DND-41 (cell line): Measurements from ENCODE around the gene STX2.

Experiments
- ATAC-seq: fragments of 200-7000 bp; cut with Tn5 transposase; 3 replicates; pipeline ENCODE4 v1.9.1; 2021; ENCODE audit warnings: low read depth; ENCODE audit not compliant: insufficient read depth
- DNase-seq: peaks from one replicate; pipeline ENCODE4 v3.0.0-alpha.2; 2020
- H2AFZ ChIP-seq: 2 replicates; pipeline ENCODE4 v1.6.0; 2012; ENCODE audit warnings: low read depth, low read length
- H3K27ac ChIP-seq: 2 replicates; pipeline ENCODE4 v1.5.1; 2012; ENCODE audit warnings: low read length, inconsistent platforms
- H3K27me3 ChIP-seq: fragments of 200-600 bp; sonication (generic); 2 replicates; pipeline ENCODE4 v1.6.0; 2012; ENCODE audit warnings: low read length, mild to moderate bottlenecking, inconsistent platforms; ENCODE audit not compliant: insufficient read depth, poor library complexity
- H3K36me3 ChIP-seq: 2 replicates; pipeline ENCODE4 v1.5.1; 2012; ENCODE audit warnings: low read length, inconsistent platforms; ENCODE audit not compliant: insufficient read depth
- H3K4me1 ChIP-seq: 2 replicates; pipeline ENCODE4 v1.5.1; 2012; ENCODE audit warnings: mild to moderate bottlenecking, low read length; ENCODE audit not compliant: insufficient read depth
- H3K4me2 ChIP-seq: 2 replicates; pipeline ENCODE4 v1.6.0; 2012; ENCODE audit warnings: mild to moderate bottlenecking, moderate library complexity, low read length, inconsistent platforms; ENCODE audit not compliant: insufficient read depth
- H3K4me3 ChIP-seq, 2 experiments: fragments of 200-600 bp in 1 of 2; shearing (Covaris generic) in 1 of 2; 2 replicates each; pipeline ENCODE4 v1.5.1; 2012 to 2016; ENCODE audit warnings: inconsistent platforms in 2 of 2, low read length in 2 of 2, mild to moderate bottlenecking in 2 of 2, low read depth in 1 of 2, moderate library complexity in 1 of 2
- H3K79me2 ChIP-seq: 2 replicates; pipeline ENCODE4 v1.6.0; 2012; ENCODE audit warnings: low read length, inconsistent platforms; ENCODE audit not compliant: insufficient read depth
- H3K9ac ChIP-seq: 2 replicates; pipeline ENCODE4 v1.6.0; 2012; ENCODE audit warnings: low read depth, mild to moderate bottlenecking, inconsistent platforms, low read length, moderate library complexity
- H3K9me3 ChIP-seq: 2 replicates; pipeline ENCODE4 v1.5.1; 2012; ENCODE audit warnings: low read length, moderate library complexity, mild to moderate bottlenecking, inconsistent platforms; ENCODE audit not compliant: insufficient read depth, severe bottlenecking
- H4K20me1 ChIP-seq: 2 replicates; pipeline ENCODE4 v1.6.0; 2012; ENCODE audit warnings: low read length; ENCODE audit not compliant: insufficient read depth
- CTCF ChIP-seq: IDR thresholded peaks from 2 replicates; pipeline ENCODE4 v1.5.1; 2012; ENCODE audit warnings: borderline replicate concordance, low read length, moderate library complexity, mild to moderate bottlenecking; ENCODE audit not compliant: poor library complexity, severe bottlenecking; ENCODE audit errors: extremely low read depth
- EZH2 ChIP-seq: IDR thresholded peaks from 3 replicates; pipeline ENCODE4 v1.6.1; 2012; ENCODE audit warnings: borderline replicate concordance, low read depth, mild to moderate bottlenecking, moderate library complexity, low read length, inconsistent platforms; ENCODE audit not compliant: severe bottlenecking

STX2 gene

GRCh38 chr12:130838284-130838950, 633 bp downstream of the STX2 start:
- H3K9me3 ChIP-seq, result no peaks in the 10 kb centered on the region
- peak overlapping the region; percentile 98 for H3K4me2 ChIP-seq
- TF ChIP-seq CTCF, result no peak
- TF ChIP-seq EZH2, result no peak
- H4K20me1 ChIP-seq, result peaks cover 12% of the 10 kb centered on the region; the same call in 1 of the 2 replicates
- DNase-seq (peak; percentile 43), ATAC-seq (peak; percentile 58)
- no peaks in the 10 kb centered on the region for H3K36me3 ChIP-seq
- peaks cover 28% of the 10 kb centered on the region for H3K4me1 ChIP-seq
- H3K9ac ChIP-seq, result peak overlapping the region; percentile 69
- H2AFZ ChIP-seq, result peak overlapping the region; percentile 72
- H3K27me3 ChIP-seq, result no peaks in the 10 kb centered on the region
- peak overlapping the region; percentile 51 to 75; a peak in 3 of 4 replicates for H3K4me3 ChIP-seq
- peaks cover 46% of the 10 kb centered on the region for H3K79me2 ChIP-seq
- 0 out of 2 replicates have a peak overlapping the region, but pooled peaks have one; percentile 60 for H3K27ac ChIP-seq

GRCh38 chr12:130835436-130835835, 3.6 kb downstream of the STX2 start:
- peaks cover 74% of the 10 kb centered on the region for H3K79me2 ChIP-seq
- peaks cover 30% of the 10 kb centered on the region; the same call in 1 of the 2 replicates for H4K20me1 ChIP-seq
- no peak overlapping the region for H3K27ac ChIP-seq
- ATAC-seq (no peak), DNase-seq (no peak)
- no peak overlapping the region for H3K4me2 ChIP-seq
- H3K4me3 ChIP-seq, result no peak overlapping the region
- no peaks in the 10 kb centered on the region for H3K36me3 ChIP-seq
- no peaks in the 10 kb centered on the region for H3K27me3 ChIP-seq
- no peak overlapping the region for H2AFZ ChIP-seq
- H3K4me1 ChIP-seq, result peaks cover 28% of the 10 kb centered on the region
- TF ChIP-seq CTCF, result no peak
- TF ChIP-seq EZH2, result no peak
- H3K9ac ChIP-seq, result no peak overlapping the region
- no peaks in the 10 kb centered on the region for H3K9me3 ChIP-seq

GRCh38 chr12:130835011-130835410, 4.0 kb downstream of the STX2 start:
- Histone ChIP-seq H3K9ac (no peak overlapping the region), H2AFZ (no peak overlapping the region), H3K36me3 (no peaks in the 10 kb centered on the region), H3K4me1 (peaks cover 29% of the 10 kb centered on the region), H3K4me2 (no peak overlapping the region), H3K27me3 (no peaks in the 10 kb centered on the region), H3K79me2 (peaks cover 78% of the 10 kb centered on the region), H3K4me3 (no peak overlapping the region), H3K27ac (no peak overlapping the region), H3K9me3 (no peaks in the 10 kb centered on the region), H4K20me1 (peaks cover 30% of the 10 kb centered on the region; the same call in 1 of the 2 replicates)
- DNase-seq (no peak), ATAC-seq (no peak)
- TF ChIP-seq CTCF (no peak), EZH2 (no peak)
